Transverse colon (tissue), 4 donors: ENCODE measurements around the gene CYP19A1. TPM values are rescaled to one million over a fixed set of nuclear protein-coding genes. Genes with fewer than 3 reads are reported as not detected.

Experiments used
- DNase-seq: peaks from one replicate; pipeline ENCODE4 v3.0.0-alpha.2; 2019
- H3K27ac ChIP-seq, 4 donors: fragments of 200-600 bp; sonication (generic); 2 replicates each; pipeline ENCODE4 v1.5.1; 2016 to 2018; ENCODE audit warnings: inconsistent platforms in 4 of 4
- H3K27me3 ChIP-seq: fragments of 200-600 bp; sonication (generic); 2 replicates; pipeline ENCODE4 v1.5.1; 2017; ENCODE audit warnings: inconsistent platforms
- H3K36me3 ChIP-seq, 4 donors: fragments of 200-600 bp; sonication (generic); 2 replicates each; pipeline ENCODE4 v1.5.1; 2017 to 2019; ENCODE audit warnings: inconsistent platforms in 4 of 4
- H3K4me1 ChIP-seq, 4 donors: fragments of 200-600 bp; sonication (generic); 2 replicates each; pipeline ENCODE4 v1.5.1; 2017 to 2020; ENCODE audit warnings: inconsistent platforms in 4 of 4
- H3K4me3 ChIP-seq, 4 donors: fragments of 200-600 bp; sonication (generic); 1 replicate in 1 of 4; 2 replicates in 3 of 4; pipeline versions ENCODE4 v1.5.1 to v1.6.1; 2017 to 2019; ENCODE audit warnings: inconsistent platforms in 4 of 4
- H3K9me3 ChIP-seq, 2 donors: fragments of 200-600 bp; sonication (generic); 2 replicates each; pipeline ENCODE4 v1.5.1; 2017 to 2019; ENCODE audit warnings: inconsistent platforms in 2 of 2
- CTCF ChIP-seq, 5 experiments: fragments of 200-600 bp in 3 of 5; fragments of 450-650 bp in 2 of 5; sonication (generic) in 3 of 5; IDR thresholded peaks; 1 replicate in 2 of 5; 2 replicates in 3 of 5; pipeline ENCODE4 v1.5.1; 2016 to 2017; ENCODE audit warnings: antibody characterized with exemption in 5 of 5, inconsistent platforms in 3 of 5, mild to moderate bottlenecking in 2 of 5, moderate library complexity in 1 of 5
- EP300 ChIP-seq: sonication (generic); formaldehyde crosslinking; IDR thresholded peaks from one replicate; pipeline ENCODE4 v1.6.1; 2017; ENCODE audit warnings: antibody characterized with exemption, low read depth
- POLR2A ChIP-seq: fragments of 450-650 bp; IDR thresholded peaks from one replicate; pipeline ENCODE4 v1.6.1; 2016; ENCODE audit warnings: antibody characterized with exemption, mild to moderate bottlenecking, moderate library complexity
- POLR2AphosphoS5 ChIP-seq, 3 donors: sonication (generic); formaldehyde crosslinking; IDR thresholded peaks; one replicate each; pipeline ENCODE4 v1.6.1; 2016; ENCODE audit warnings: antibody characterized with exemption in 3 of 3
- WGBS, 2 donors: methylation state at CpG; one replicate each; pipeline ENCODE4 v1.1.5; 2018; ENCODE audit warnings: low coverage in 1 of 2; 5-methylcytosine and 5-hydroxymethylcytosine counted together
- in situ Hi-C, 4 donors: fragments of 200-750 bp; cut with MboI; loops; one replicate each; pipeline versions ENCODE4 v1.15.0 to v1.15.1; 2017; ENCODE audit warnings: low sequenced_read_pairs in 3 of 4, low pct_ligation_motif_present in 1 of 4, low pct_unique_long_range_greater_than_20kb in 1 of 4
- intact Hi-C: fragments of 100-400 bp; cut with DNase I; formaldehyde crosslinking; loops from one replicate; pipeline ENCODE4 v1.15.1; 2023; ENCODE audit warnings: low total_unique reads
- total RNA-seq, 4 donors: library from RNA; depleted of rRNA; stranded (reverse); fragments of >200 nt; gene quantifications; one replicate each; pipeline ENCODE4 v1.1.0, GENCODE V29; 2016

CYP19A1 gene
- total RNA-seq, 4 donors from 2014 or later = not detected

- no peak overlapping the region for H3K4me3 ChIP-seq
- intact Hi-C loops (no loop called here), in situ Hi-C loops (no loop called here)
- H3K36me3 ChIP-seq = no peaks in the 10 kb centered on the region
- no peak overlapping the region for H3K27ac ChIP-seq
- H3K27me3 ChIP-seq = no peaks in the 10 kb centered on the region
- H3K9me3 ChIP-seq = no peaks in the 10 kb centered on the region
- no peak for DNase-seq
- H3K4me1 ChIP-seq = no peaks in the 10 kb centered on the region
- no peak for TF ChIP-seq POLR2A
- no peak for TF ChIP-seq EP300
- no peak for TF ChIP-seq POLR2AphosphoS5 (IDR thresholded peaks at IDR 0.05)
- WGBS, 2 donors = 68 to 81% methylated on average over 4 of the region's 4 CpGs
Measured at GRCh38 chr15:51321316-51321715, 17.1 kb downstream of the CYP19A1 start.

DNA sequence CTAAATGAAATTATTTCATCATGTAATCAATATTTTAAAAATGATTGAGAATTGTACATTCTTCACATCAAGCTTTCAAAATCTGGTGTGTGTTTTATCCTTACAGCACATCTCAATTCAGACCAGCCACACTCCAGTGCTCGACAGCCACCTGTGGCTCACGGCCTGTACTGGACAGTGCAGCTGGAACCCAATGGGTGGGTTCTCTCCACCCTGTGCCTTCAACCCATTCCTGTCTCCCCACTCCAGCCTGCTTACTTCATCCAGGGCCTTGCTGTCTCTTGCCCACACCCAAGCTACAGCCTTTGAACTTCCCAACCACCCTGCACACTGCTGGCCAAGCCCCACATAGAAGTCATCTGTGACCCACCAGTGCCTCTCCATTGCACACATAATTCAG is 17.6 kb downstream of the CYP19A1 start:
- Histone ChIP-seq H3K4me3 (no peak overlapping the region), H3K27ac (no peak overlapping the region), H3K36me3 (no peaks in the 10 kb centered on the region), H3K9me3 (no peaks in the 10 kb centered on the region), H3K27me3 (no peaks in the 10 kb centered on the region), H3K4me1 (no peaks in the 10 kb centered on the region)
- in situ Hi-C loops = no loop called here
- no peak for TF ChIP-seq CTCF (IDR thresholded peaks at IDR 0.05)
- TF ChIP-seq POLR2AphosphoS5 (IDR thresholded peaks at IDR 0.05) = no peak
- TF ChIP-seq EP300 = no peak
- no peak for TF ChIP-seq POLR2A
- no peak for DNase-seq
- intact Hi-C loops = no loop called here
- WGBS, 2 donors = 79 to 92% methylated on average over 2 of the region's 2 CpGs

- Histone ChIP-seq H3K4me3 (no peak overlapping the region), H3K4me1 (no peaks in the 10 kb centered on the region), H3K9me3 (no peaks in the 10 kb centered on the region), H3K27ac (no peak overlapping the region), H3K36me3 (no peaks in the 10 kb centered on the region), H3K27me3 (no peaks in the 10 kb centered on the region)
- TF ChIP-seq CTCF (IDR thresholded peaks at IDR 0.05) (no peak), POLR2A (no peak), POLR2AphosphoS5 (IDR thresholded peaks at IDR 0.05) (no peak), EP300 (no peak)
- DNase-seq = no peak
- 53% methylated on average over 2 of the region's 2 CpGs; no CpG with 5 or more reads in 1 of the 2 donors for WGBS, 2 donors
- in situ Hi-C loops = no loop called here
- intact Hi-C loops = no loop called here
Measured at GRCh38 chr15:51319539-51319938, 18.9 kb downstream of the CYP19A1 start.

DNA sequence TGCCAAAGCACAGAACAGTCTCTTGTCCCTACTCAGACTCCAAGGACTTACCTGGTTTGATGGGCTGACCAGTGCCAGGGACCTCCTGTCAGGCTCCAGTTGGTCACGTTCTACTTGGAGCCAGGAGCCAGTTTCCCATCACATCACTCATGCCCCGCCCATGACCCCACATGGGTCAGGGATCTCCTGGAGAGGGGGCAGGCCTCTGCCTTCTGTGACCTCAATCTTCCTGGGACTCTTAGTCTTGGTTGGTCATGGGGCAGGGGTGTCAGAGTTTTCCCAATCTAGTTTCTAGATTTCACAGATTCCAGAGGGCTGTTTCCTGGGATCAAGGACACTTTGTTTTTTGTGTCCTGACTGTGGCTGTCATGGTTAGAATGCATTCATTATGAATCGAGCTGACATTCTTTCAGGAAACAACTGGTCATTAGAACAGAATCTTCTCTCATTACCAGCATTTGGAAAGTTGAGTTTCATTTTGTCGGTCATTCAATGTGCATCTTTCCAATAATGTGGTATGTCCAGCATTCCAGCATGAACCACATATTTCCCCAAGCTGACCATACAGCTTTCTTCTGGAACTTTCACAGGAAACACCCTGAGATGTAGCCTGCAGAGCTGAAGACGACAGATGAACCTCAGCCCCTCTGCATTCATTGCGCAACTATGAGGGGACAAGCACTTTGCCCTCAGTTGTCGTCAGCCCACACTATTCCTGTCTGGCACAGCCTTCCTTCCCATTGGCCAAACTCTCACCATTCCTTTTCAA is 19.8 kb downstream of the CYP19A1 start:
- Histone ChIP-seq H3K27me3 (no peaks in the 10 kb centered on the region), H3K4me3 (no peak overlapping the region), H3K36me3 (no peaks in the 10 kb centered on the region), H3K4me1 (no peaks in the 10 kb centered on the region), H3K9me3 (no peaks in the 10 kb centered on the region), H3K27ac (no peak overlapping the region)
- intact Hi-C loops = no loop called here
- 55 to 74% methylated on average over 3 to 7 of the region's 7 CpGs for WGBS, 2 donors
- in situ Hi-C loops = no loop called here
- DNase-seq = no peak
- TF ChIP-seq POLR2AphosphoS5 (IDR thresholded peaks at IDR 0.05) (no peak), CTCF (IDR thresholded peaks at IDR 0.05) (no peak), EP300 (no peak), POLR2A (no peak)

DNA sequence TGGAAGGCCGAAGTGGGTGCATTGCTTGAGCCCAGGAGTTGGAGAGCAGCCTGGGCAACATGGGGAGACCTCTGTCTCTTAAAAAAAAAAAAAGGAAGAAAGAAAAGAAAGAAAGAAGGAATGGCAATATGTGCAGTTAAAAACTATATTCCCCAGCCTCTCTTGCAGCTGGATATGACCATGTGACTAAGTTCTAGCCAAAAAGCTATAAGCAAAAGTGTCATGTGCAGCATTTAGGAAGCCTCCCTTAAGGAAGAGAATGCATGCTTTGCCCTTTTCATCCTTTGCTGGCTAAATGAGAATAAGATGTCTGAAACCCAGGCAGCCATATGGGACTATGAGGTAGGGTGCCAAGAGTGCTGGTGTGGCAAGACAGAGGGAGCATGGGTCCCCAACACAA is 21.8 kb downstream of the CYP19A1 start:
- in situ Hi-C loops = no loop called here
- no peak for DNase-seq
- no peak overlapping the region for H3K27ac ChIP-seq
- no peaks in the 10 kb centered on the region for H3K36me3 ChIP-seq
- H3K4me1 ChIP-seq = no peaks in the 10 kb centered on the region
- H3K4me3 ChIP-seq = no peak overlapping the region
- no peak for TF ChIP-seq POLR2A
- no peak for TF ChIP-seq EP300
- TF ChIP-seq CTCF (IDR thresholded peaks at IDR 0.05) = no peak
- TF ChIP-seq POLR2AphosphoS5 (IDR thresholded peaks at IDR 0.05) = no peak
- intact Hi-C loops = no loop called here
- WGBS, 2 donors = 76 to 88% methylated on average over 1 of the region's 1 CpG
- no peaks in the 10 kb centered on the region for H3K9me3 ChIP-seq
- H3K27me3 ChIP-seq = no peaks in the 10 kb centered on the region
